Upper lobe of left lung (tissue), 6 donors: ENCODE data around the gene BTNL2. TPM values are rescaled to one million over a fixed set of nuclear protein-coding genes. Genes with fewer than 3 reads are reported as not detected.

Experiments used
- ATAC-seq, 2 donors: fragments of 200-7000 bp; cut with Tn5 transposase; one replicate each; pipeline ENCODE4 v1.9.1; 2022; ENCODE audit warnings: mild to moderate bottlenecking in 2 of 2, moderate library complexity in 2 of 2; ENCODE audit not compliant: low FRiP score in 2 of 2
- DNase-seq, 2 donors: peaks; one replicate each; pipeline ENCODE4 v3.0.0-alpha.2; 2019 to 2020
- H3K27ac ChIP-seq, 4 donors: fragments of 200-600 bp; sonication (generic); one replicate each; pipeline ENCODE4 v1.5.1; 2016 to 2019
- H3K27me3 ChIP-seq, 4 donors: fragments of 200-600 bp; sonication (generic); one replicate each; pipeline ENCODE4 v1.5.1; 2017 to 2019
- H3K36me3 ChIP-seq, 4 donors: fragments of 200-600 bp; sonication (generic); one replicate each; pipeline ENCODE4 v1.5.1; 2016 to 2019
- H3K4me1 ChIP-seq, 4 donors: fragments of 200-600 bp; sonication (generic); one replicate each; pipeline ENCODE4 v1.5.1; 2018 to 2019
- H3K4me3 ChIP-seq, 4 donors: fragments of 200-600 bp; sonication (generic); one replicate each; pipeline ENCODE4 v1.5.1; 2017 to 2019; ENCODE audit warnings: mild to moderate bottlenecking in 2 of 4, moderate library complexity in 1 of 4
- H3K9me3 ChIP-seq, 4 donors: fragments of 200-600 bp; sonication (generic); one replicate each; pipeline ENCODE4 v1.5.1; 2018 to 2019
- EP300 ChIP-seq, 4 donors: sonication (generic); formaldehyde crosslinking; IDR thresholded peaks; one replicate each; pipeline ENCODE4 v1.5.1; 2017; ENCODE audit warnings: antibody characterized with exemption in 4 of 4, control low read depth in 2 of 4
- POLR2A ChIP-seq, 4 donors: fragments of 450-650 bp; IDR thresholded peaks; one replicate each; pipeline ENCODE4 v1.5.1; 2016 to 2017; ENCODE audit warnings: antibody characterized with exemption in 4 of 4, mild to moderate bottlenecking in 2 of 4
- POLR2AphosphoS5 ChIP-seq, 2 donors: sonication (generic); formaldehyde crosslinking; IDR thresholded peaks; one replicate each; pipeline ENCODE4 v1.5.1; 2017; ENCODE audit warnings: antibody characterized with exemption in 2 of 2
- WGBS, 2 donors: methylation state at CpG; one replicate each; pipeline ENCODE4 v1.1.5; 2017 to 2018; 5-methylcytosine and 5-hydroxymethylcytosine counted together
- total RNA-seq, 6 donors: library from RNA; depleted of rRNA in 4 of 6; stranded (reverse); fragments of >200 nt in 4 of 6; gene quantifications; one replicate each; pipeline versions ENCODE4 v1.1.0 to v1.2.1, GENCODE V29; 2016 to 2021
- TF ChIP-seq, protein P1 (sequence below), 6 experiments: fragments of 450-650 bp in 4 of 6; fragments of 200-600 bp in 2 of 6; sonication (generic) in 2 of 6; IDR thresholded peaks; one replicate each; pipeline ENCODE4 v1.5.1; 2016 to 2019; ENCODE audit warnings: antibody characterized with exemption in 6 of 6
- donor health status: DM: no; HTN: no; CAD: no; lungs with moderate emphysema.
- donor health status: DM: no; HTN: yes; CAD: no; lungs with severe emphysema.

The BTNL2 gene, protein sequence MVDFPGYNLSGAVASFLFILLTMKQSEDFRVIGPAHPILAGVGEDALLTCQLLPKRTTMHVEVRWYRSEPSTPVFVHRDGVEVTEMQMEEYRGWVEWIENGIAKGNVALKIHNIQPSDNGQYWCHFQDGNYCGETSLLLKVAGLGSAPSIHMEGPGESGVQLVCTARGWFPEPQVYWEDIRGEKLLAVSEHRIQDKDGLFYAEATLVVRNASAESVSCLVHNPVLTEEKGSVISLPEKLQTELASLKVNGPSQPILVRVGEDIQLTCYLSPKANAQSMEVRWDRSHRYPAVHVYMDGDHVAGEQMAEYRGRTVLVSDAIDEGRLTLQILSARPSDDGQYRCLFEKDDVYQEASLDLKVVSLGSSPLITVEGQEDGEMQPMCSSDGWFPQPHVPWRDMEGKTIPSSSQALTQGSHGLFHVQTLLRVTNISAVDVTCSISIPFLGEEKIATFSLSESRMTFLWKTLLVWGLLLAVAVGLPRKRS
- total RNA-seq: not detected

DNA sequence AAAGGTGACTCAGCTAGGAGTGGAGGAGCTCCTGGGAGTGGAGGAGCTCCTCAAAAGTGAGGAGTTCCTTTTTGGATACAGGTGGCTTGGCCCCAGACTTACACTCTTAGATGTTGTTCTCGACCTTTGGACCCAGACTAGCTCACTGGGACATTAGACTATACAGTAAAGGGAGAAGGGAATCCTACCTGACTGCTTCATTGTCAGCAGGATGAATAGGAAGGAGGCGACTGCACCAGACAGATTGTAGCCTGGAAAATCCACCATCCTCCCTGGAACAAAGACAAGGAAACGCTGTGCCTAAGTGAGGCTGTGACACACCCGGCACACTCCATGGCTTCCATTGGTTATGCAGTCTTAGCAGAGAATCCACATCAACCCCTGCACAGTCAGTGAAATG is at the start of gene BTNL2:
BTNL2 (minus strand) TSS at position 325 of the 400 bp plus-strand sequence; CDS start at position 267, 58 bp downstream.
- WGBS, 2 donors: 56 to 67% methylated on average over 4 of the region's 4 CpGs
- Histone ChIP-seq H3K27ac (no peak within 1 kb of the TSS), H3K36me3 (no peaks in the 10 kb centered on the region), H3K9me3 (no peaks in the 10 kb centered on the region), H3K4me1 (no peaks in the 10 kb centered on the region), H3K27me3 (peaks cover 0 to 2% (median 0%) of the 10 kb centered on the region in 4 donors), H3K4me3 (no peak within 1 kb of the TSS)
- ATAC-seq (no peak), DNase-seq (no peak)
- no peak for TF ChIP-seq EP300 (IDR thresholded peaks at IDR 0.05)
- TF ChIP-seq POLR2A (IDR thresholded peaks at IDR 0.05): no peak
- no peak for TF ChIP-seq POLR2AphosphoS5 (IDR thresholded peaks at IDR 0.05)
- TF ChIP-seq, protein P1, sequence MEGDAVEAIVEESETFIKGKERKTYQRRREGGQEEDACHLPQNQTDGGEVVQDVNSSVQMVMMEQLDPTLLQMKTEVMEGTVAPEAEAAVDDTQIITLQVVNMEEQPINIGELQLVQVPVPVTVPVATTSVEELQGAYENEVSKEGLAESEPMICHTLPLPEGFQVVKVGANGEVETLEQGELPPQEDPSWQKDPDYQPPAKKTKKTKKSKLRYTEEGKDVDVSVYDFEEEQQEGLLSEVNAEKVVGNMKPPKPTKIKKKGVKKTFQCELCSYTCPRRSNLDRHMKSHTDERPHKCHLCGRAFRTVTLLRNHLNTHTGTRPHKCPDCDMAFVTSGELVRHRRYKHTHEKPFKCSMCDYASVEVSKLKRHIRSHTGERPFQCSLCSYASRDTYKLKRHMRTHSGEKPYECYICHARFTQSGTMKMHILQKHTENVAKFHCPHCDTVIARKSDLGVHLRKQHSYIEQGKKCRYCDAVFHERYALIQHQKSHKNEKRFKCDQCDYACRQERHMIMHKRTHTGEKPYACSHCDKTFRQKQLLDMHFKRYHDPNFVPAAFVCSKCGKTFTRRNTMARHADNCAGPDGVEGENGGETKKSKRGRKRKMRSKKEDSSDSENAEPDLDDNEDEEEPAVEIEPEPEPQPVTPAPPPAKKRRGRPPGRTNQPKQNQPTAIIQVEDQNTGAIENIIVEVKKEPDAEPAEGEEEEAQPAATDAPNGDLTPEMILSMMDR (IDR thresholded peaks at IDR 0.05): no peak

DNA sequence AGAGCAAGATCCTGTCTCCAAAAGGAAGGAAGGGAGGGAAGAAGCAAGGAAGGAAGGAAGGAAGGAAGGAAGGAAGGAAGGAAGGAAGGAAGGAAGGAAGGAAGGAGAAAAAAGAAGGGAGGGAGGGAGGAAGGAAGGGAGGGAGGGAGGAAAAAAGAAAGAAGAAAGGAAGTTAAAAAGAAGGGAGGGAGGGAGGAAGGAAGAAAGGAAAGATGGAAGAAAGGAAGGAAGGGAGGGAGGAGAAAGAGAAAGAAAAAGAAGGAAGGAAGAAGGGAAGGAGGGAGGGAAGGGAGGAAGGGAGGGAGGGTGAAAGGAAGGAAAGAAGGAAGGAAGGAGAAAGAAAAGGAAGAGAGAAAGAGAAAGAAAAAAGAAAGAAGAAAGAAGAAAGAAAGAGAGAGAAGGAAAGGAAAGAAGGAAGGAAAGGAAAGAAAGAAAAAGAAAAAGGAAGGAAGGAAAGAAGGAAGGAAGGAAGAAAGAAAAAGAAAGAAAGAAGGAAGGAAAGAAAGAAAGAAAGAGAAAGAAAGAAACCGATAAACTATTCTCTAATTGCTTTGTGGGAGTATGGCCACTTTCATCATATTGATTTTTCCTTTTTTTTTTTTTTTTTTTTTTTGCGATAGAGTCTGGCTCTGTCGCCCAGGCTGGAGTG is 42.2 kb upstream of the BTNL2 start:
- H3K27me3 ChIP-seq: no peaks in the 10 kb centered on the region
- no peak for ATAC-seq
- peaks cover 0 to 9% (median 2%) of the 10 kb centered on the region in 4 donors for H3K36me3 ChIP-seq
- no peak overlapping the region for H3K27ac ChIP-seq
- H3K4me3 ChIP-seq: no peak overlapping the region
- TF ChIP-seq EP300 (IDR thresholded peaks at IDR 0.05) (no peak), POLR2AphosphoS5 (IDR thresholded peaks at IDR 0.05) (no peak), POLR2A (IDR thresholded peaks at IDR 0.05) (no peak)
- TF ChIP-seq, protein P1 (IDR thresholded peaks at IDR 0.05): no peak
- 85 to 88% methylated on average over 3 of the region's 3 CpGs for WGBS, 2 donors
- H3K9me3 ChIP-seq: no peaks in the 10 kb centered on the region
- DNase-seq: no peak
- no peaks in the 10 kb centered on the region for H3K4me1 ChIP-seq

DNA sequence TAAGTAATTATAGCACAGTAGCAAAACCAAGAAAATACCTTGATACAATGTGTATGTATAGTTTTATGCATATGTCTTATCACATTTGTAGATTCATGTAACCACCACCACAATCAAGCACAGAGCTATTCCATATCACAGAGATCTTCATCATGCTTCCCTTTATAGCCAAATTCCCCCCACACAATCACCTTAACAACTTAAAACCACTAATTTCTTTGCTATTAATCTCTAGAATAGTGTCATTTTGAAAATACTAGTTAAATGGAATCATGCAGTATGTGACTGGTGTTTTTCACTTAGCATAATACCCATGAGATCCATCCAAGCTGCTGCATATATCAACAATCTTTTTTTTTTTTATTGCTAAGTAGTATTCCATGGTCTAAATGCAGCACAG is 41.0 kb upstream of the BTNL2 start:
- H3K27ac ChIP-seq: no peak overlapping the region
- peaks cover 6 to 22% (median 10%) of the 10 kb centered on the region in 4 donors for H3K36me3 ChIP-seq
- no peaks in the 10 kb centered on the region for H3K27me3 ChIP-seq
- TF ChIP-seq POLR2AphosphoS5 (IDR thresholded peaks at IDR 0.05): no peak
- TF ChIP-seq, protein P1 (IDR thresholded peaks at IDR 0.05): no peak
- no peak for TF ChIP-seq EP300 (IDR thresholded peaks at IDR 0.05)
- no peaks in the 10 kb centered on the region for H3K9me3 ChIP-seq
- peaks cover 0 to under 1% (median 0%) of the 10 kb centered on the region in 4 donors for H3K4me1 ChIP-seq
- no peak overlapping the region for H3K4me3 ChIP-seq
- ATAC-seq: no peak
- no peak for DNase-seq

DNA sequence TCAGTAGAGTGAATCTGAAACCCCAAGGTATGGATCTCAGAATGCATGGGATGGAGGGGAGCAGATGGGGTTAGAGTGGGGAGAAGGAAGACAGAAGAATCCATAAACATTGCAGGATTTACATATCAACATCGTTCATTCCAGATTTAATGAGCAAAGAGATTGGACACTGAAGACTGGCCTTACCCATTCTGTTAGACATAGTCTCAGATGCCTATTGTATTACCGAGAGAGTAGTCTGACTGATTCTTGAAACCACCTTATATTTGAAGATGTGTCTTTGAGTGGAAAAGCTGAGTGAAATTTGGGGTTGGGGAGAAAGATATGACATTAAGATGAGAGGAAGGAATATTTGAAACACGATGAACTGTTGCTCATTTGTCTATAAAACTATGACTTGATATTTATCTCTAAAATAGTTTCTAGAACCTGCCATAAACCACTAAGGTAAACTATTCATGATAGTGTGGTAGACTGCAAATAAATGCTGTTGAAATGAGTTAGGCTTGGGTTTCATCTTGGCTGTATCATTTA is 38.4 kb upstream of the BTNL2 start:
- H3K4me1 ChIP-seq: peaks cover 5 to 20% (median 11%) of the 10 kb centered on the region in 4 donors
- H3K36me3 ChIP-seq: peaks cover 6 to 24% (median 16%) of the 10 kb centered on the region in 4 donors
- H3K4me3 ChIP-seq: no peak overlapping the region
- TF ChIP-seq POLR2A (IDR thresholded peaks at IDR 0.05) (no peak), EP300 (IDR thresholded peaks at IDR 0.05) (no peak), POLR2AphosphoS5 (IDR thresholded peaks at IDR 0.05) (no peak)
- TF ChIP-seq, protein P1 (IDR thresholded peaks at IDR 0.05): no peak
- no peak overlapping the region for H3K27ac ChIP-seq
- DNase-seq (no peak), ATAC-seq (no peak)
- H3K27me3 ChIP-seq: no peaks in the 10 kb centered on the region
- WGBS, 2 donors: 58 to 63% methylated on average over 3 of the region's 3 CpGs
- H3K9me3 ChIP-seq: no peaks in the 10 kb centered on the region
